CD4-positive, alpha-beta T cell treated with Interleukin-6 at 100 ng/mL for 8 hours (primary cell): ENCODE results near the gene SLC38A1.

Experiments used
- DNase-seq: peaks from one replicate; pipeline ENCODE4 v3.0.0-alpha.2; 2020; ENCODE audit warnings: mixed read lengths, low spot score

SLC38A1 gene

GRCh38 chr12:46133751-46134150 lies 135.1 kb downstream of the SLC38A1 start:
- no peak for DNase-seq
